ENCODE results near the gene MIDN.
A peak's percentile ranks its signal among the peaks of the same experiment; 100 is the strongest.

MIDN gene

DNA sequence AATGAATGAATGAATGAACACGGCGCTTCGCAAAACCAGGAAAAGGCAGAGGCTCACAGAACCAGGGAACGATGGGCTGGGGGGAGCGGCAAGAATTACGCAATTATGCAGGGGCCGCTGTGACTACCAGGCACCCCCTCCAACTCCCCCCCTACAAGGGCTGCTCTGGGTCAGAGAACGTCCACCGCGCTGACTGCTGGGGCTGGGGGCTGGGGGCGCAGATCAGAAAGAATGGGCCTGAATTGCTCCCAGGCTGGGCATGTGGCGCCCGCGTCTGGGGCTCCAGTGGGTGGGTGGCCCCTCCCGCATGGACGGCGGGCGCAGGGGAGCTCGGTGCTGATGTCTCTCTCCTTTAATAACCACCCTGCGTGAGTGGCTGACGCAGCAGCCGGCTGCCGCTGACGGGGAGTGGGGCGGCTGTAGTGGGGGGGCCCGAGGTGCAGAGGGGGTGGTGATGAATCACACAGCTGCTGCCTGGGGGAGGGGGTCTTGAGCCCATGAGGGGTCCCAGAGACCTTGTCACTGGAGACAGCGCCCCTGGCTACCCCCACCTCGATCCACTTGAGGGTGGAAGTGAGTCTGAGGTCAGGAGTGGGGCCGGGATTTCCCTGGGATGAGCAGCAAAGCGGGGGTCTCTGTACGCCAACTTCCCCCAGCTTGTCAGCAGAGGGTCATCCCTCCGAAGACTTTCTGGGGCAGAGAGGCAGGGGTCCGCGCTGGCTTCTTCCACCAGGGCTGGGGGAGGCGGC is 19.3 kb downstream of the MIDN start:
- DNase-seq = no peak
- no peak for TF ChIP-seq POLR2A (IDR thresholded peaks at IDR 0.05; ENCODE audit: low read length)

GRCh38 chr19:1268226-1269064 is 20.1 kb downstream of the MIDN start:
- no peak for DNase-seq
- no peak for TF ChIP-seq POLR2A (IDR thresholded peaks at IDR 0.05; ENCODE audit: low read length)
- no peak for TF ChIP-seq GATA1 (IDR thresholded peaks at IDR 0.05; ENCODE audit: low read depth, low read length)

GRCh38 chr19:1269065-1269477 is 20.7 kb downstream of the MIDN start, which contains the start of gene CIRBP:
CIRBP (plus strand) TSS chr19:1269332; CDS start chr19:1270934, 1,602 bp downstream.
- DNase-seq = peak; percentile 100
- TF ChIP-seq POLR2A (IDR thresholded peaks at IDR 0.05; ENCODE audit: low read length) (peak; percentile 98), GATA1 (IDR thresholded peaks at IDR 0.05; ENCODE audit: low read depth, low read length) (no peak)

DNA sequence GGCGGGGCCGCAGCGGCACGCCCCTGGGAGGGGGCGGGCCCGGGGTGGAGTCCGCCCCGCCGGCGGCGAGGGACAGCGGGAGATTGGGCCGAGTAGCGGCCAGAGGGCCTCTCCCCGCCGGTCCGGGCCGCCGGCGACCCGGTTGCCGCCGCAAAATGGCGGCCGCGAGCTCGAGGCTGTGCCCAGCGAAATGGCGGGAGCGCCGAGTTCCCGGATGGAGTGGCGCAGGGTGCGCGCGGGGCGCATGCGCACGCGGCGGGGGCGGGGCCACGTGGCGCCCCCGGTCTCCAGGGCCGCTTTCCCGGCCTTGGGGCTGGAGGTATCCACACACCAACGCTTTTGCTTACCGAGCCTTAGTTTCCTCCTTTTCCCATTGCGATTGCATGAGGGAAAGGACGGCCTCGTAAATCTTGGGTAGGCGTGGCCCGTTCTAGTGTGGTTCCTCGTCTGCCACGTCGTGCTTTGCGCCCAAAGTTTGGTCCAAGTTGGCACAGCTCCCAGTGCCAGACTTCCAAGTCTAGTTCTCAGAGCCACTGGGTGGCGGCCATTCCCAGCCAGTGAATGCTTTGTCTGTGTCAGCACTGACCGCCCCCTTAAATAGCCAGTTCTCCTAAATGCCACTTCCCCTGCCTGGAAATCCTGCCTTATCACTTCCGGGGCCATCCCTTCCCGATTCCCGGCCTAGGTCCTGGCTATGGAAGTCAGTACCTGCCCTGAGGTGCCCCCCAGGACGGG is 21.3 kb downstream of the MIDN start:
- TF ChIP-seq GATA1 (IDR thresholded peaks at IDR 0.05; ENCODE audit: low read depth, low read length) (no peak), POLR2A (IDR thresholded peaks at IDR 0.05; ENCODE audit: low read length) (peak; percentile 91)
- DNase-seq = peak; percentile 91 to 95

GRCh38 chr19:1270213-1270853 is 21.9 kb downstream of the MIDN start:
- DNase-seq = peak; percentile 66 to 68
- TF ChIP-seq POLR2A (IDR thresholded peaks at IDR 0.05; ENCODE audit: low read length) (no peak), GATA1 (IDR thresholded peaks at IDR 0.05; ENCODE audit: low read depth, low read length) (no peak)

GRCh38 chr19:1270854-1271527 is 22.6 kb downstream of the MIDN start:
- DNase-seq = no peak
- no peak for TF ChIP-seq POLR2A (IDR thresholded peaks at IDR 0.05; ENCODE audit: low read length)

GRCh38 chr19:1271528-1272422 is 23.4 kb downstream of the MIDN start:
- no peak for TF ChIP-seq POLR2A (IDR thresholded peaks at IDR 0.05; ENCODE audit: low read length)
- no peak for TF ChIP-seq GATA1 (IDR thresholded peaks at IDR 0.05; ENCODE audit: low read depth, low read length)
- DNase-seq = no peak

- DNase-seq = no peak
- TF ChIP-seq POLR2A (IDR thresholded peaks at IDR 0.05; ENCODE audit: low read length) = no peak
- no peak for TF ChIP-seq GATA1 (IDR thresholded peaks at IDR 0.05; ENCODE audit: low read depth, low read length)
These were observed 24.3 kb downstream of the MIDN start for GRCh38 chr19:1272423-1273262.

DNA sequence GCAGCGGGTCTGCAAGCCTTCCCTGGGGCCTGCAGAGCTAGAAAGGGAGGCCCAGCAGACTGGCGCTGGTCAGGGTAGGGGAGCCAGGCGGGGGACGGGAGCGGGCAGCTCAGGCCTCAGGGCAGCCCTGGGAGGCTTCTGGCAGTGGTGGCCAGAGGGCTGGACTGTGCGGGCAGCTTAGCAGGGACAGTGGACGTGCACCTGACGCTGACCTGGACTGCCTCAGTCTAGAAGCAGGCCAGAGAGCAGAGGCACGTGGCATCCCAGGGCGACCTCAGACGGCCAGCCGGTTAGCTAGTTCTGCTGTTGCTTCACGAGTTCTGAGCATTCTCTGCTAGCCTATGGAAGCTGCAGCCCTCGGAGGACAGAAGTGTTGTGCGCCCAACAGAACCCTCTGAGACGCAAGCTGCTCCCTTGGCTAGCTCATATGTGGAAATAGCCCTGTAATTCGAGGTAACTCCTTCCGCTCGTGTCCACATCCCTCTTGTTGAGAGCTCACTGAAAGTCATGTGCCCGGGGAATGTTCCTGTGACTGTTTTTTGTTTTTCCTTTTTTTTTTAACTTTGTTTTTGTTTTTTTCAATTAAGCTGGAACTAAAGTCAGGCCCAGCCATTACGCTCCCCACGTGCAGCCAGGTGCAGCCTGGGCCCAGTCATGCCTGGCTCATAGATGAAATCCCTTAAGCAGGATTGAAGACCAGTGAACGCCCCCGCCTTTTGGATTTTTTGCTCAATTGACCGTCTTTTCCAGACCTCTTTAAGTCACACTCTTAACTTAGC is 25.1 kb downstream of the MIDN start:
- no peak for TF ChIP-seq POLR2A (IDR thresholded peaks at IDR 0.05; ENCODE audit: low read length)
- TF ChIP-seq GATA1 (IDR thresholded peaks at IDR 0.05; ENCODE audit: low read depth, low read length) = no peak
- DNase-seq = no peak

DNA sequence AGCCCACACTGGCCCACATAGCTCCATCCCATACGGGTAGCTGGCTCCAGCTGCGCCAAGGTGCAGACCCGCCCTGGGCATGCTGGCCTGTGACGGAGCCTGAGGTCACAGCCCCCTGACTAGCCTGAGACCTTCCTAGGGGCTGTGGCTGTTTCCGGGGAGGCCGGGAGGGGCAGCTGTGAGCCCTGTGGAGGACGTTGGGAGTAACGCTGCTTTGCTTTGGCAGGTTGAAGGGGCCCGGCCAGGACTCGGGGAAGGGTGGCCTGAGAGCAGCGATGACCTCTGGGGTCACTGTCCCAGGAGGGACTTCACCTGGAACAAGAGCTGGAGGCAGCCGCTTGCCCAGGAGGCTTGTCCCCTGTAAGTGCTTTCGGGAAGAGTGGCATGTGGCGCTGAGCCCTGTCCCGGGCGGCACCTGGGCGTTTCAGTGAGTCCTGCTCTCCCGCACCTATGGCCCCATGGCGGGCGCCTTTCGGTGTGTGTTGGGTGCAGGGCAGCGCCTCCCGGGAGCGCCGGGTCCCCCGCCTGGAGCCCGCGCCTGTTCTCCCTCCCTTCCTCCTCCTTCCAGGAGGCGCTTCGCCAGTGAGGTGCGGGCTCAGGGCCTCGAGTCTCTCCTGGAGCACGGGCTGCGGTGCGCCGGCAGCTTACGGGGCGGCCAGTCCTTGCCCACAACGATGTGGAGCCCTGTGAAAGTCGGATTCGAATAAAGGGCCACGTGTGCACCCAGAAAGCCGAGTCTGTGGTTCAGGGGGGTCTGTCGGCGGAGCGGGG is 25.9 kb downstream of the MIDN start:
- DNase-seq = no peak
- TF ChIP-seq GATA1 (IDR thresholded peaks at IDR 0.05; ENCODE audit: low read depth, low read length) (no peak), POLR2A (IDR thresholded peaks at IDR 0.05; ENCODE audit: low read length) (no peak)
